HL-60/S4 treated with retinoic acid at 250 ng/mL for 4 days and 3 days (cell line): ENCODE measurements around the gene CNTN5.

Source experiments
- in situ Hi-C: fragments of 300-500 bp; cut with MboI; formaldehyde crosslinking; loops from 2 replicates; pipeline ENCODE4 v1.7.0; 2022; ENCODE audit warnings: low sequenced_read_pairs

The CNTN5 gene

DNA sequence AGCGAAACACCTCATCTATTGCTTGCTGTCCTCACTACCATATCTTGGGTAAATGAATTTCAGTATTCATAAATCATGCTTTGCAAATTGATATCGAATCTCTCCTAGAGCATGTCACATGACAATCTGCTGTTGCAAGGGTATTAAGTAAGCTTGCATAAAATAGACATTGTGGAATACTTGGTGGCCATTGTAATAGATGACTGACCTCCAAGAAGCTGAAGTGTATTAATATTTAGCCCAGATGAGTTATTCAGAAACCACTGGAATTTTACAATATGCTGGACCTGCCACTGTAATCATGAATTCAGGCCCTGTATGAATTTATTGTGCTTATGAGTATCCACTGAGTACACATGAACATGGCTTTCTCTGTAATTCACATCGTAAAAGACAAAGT, 1376.7 kb downstream of the CNTN5 start:
- in situ Hi-C loops, result no loop called here

DNA sequence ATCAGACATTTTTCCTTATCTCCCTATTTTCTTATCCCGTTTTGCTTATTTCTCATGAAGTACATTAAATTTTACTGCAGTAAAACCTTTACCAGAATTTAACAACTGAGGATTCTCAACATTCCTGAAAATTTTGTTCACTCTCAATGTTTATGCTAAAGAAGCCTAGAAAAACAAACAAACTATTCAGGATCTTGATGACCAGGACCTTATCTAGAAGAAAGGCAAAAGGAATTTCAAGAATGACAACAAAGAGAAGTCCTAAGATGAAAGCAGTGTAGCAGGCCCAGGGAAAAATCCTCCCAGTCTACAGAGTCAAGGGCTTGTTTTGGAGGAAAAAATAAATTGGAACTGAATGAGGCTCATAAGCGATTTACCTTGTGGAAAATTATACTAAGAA, 1383.1 kb downstream of the CNTN5 start:
- in situ Hi-C loops, result no loop called here

DNA sequence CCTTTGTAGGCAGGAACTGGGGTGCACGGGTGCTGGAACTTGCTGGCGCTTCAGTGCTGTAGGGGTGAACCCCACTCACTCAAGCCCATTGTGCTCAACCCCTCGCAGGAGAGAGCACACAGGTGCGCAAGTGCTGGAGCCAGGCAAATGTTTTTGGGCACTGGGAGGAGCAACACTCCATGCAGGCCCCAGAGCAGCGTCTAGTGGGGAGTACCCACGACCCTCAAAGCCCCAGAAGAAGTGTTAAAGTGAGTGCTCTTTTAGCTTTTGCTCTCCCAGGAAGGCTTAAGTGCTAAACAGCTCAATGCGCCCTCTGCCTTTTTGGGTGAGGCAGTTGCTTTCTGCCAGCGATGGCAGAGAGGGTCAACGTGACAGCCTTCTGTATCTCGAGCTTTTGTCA, 1384.2 kb downstream of the CNTN5 start:
- in situ Hi-C loops, result no loop called here
